ENCODE data around the gene SFT2D3. TPM values are rescaled to one million over a fixed set of nuclear protein-coding genes. Genes with fewer than 3 reads are reported as not detected.

Gene SFT2D3
- total RNA-seq, 3 donors from 2014 or later, result 5.1 to 8.8 (median 8.1) TPM

DNA sequence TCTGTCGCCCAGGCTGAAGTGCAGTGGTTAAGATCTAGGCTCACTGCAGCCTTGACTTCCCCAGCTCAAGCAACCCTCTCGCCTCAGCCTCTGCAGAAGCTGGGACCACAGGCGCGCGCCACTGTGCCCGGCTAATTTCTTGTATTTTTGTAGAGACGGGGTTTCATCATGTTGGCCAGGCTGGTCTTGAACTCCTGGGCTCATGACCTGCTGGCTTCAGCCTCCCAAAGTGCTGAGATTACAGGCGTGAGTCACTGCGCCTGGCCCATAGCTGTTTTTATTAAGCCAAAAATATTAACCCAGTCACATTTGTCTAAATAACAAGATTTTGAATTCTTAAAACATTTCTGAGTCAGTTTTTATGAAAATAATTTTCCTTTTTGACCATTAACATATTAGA lies 6.3 kb upstream of the SFT2D3 start:
- intact Hi-C loops (cut with DNase I, micrococcal nuclease), result loop anchor here in 1 of 2 donors (10.0 kb wide), 1 partner anchor 50 kb away; the partner anchor contains the start of gene GPR17
- no peak for DNase-seq
- Histone ChIP-seq H3K9me3 (peaks cover 10% of the 10 kb centered on the region), H3K36me3 (ENCODE audit: low read depth) (no peaks in the 10 kb centered on the region), H3K4me3 (no peak overlapping the region), H3K4me1 (ENCODE audit: low read depth) (no peaks in the 10 kb centered on the region)
- TF ChIP-seq, protein P1, sequence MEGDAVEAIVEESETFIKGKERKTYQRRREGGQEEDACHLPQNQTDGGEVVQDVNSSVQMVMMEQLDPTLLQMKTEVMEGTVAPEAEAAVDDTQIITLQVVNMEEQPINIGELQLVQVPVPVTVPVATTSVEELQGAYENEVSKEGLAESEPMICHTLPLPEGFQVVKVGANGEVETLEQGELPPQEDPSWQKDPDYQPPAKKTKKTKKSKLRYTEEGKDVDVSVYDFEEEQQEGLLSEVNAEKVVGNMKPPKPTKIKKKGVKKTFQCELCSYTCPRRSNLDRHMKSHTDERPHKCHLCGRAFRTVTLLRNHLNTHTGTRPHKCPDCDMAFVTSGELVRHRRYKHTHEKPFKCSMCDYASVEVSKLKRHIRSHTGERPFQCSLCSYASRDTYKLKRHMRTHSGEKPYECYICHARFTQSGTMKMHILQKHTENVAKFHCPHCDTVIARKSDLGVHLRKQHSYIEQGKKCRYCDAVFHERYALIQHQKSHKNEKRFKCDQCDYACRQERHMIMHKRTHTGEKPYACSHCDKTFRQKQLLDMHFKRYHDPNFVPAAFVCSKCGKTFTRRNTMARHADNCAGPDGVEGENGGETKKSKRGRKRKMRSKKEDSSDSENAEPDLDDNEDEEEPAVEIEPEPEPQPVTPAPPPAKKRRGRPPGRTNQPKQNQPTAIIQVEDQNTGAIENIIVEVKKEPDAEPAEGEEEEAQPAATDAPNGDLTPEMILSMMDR (IDR thresholded peaks at IDR 0.05), result no peak
- ATAC-seq, result no peak

DNA sequence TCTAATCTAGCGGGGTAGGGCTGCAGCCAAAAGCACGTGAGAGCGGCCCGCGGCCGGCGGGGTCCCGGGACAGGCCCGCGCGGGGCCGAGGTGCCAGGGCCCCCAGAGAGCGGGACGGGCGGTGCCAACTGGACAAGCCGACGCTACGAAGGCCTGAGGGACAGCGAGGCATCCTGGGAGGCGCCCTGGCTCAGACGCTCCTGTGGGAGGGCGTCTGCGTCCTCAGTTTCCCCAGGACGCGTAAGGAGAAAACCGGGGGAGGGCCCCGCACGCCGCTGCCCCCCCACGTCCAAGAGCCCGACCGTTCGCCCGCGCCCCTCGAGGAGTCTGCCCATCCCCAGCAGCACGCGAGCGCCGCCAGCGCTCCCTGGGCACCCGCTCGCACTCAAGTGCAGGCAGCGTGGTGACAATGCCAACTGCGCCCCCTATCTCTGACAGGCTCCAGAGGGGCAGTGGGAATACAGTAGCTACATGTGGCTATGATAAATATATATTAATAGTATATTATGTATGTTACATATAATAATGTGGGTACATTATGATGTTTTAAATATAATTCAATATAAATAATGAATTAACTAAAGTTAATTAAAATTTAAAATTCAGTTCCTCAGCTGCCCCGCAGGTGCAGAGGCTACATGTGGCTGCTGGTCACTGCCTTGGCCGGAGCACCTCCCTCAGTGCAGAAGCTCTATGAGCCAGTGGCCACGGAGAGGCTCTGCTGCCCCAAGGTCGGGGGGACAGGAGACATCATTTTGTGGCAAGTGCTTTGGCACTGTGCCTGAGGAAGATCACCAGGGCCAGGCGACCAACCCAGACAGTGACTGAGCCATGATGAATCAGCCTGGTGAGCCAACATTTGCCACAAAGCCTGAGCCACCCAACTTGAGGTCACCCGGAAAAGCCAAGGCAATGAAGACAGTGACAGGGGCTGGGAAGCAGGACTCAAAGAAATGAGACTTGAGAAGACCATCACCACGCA lies 5.5 kb upstream of the SFT2D3 start:
- Histone ChIP-seq H3K4me1 (ENCODE audit: low read depth) (peaks cover 5% of the 10 kb centered on the region), H3K4me3 (no peak overlapping the region), H3K9me3 (peaks cover 3% of the 10 kb centered on the region), H3K36me3 (ENCODE audit: low read depth) (no peaks in the 10 kb centered on the region)
- TF ChIP-seq, protein P1 (IDR thresholded peaks at IDR 0.05), result no peak
- ATAC-seq, result peak; percentile 74
- DNase-seq, result peak in 2 of 3 donors; percentile 70 to 74
- intact Hi-C loops (cut with DNase I, micrococcal nuclease), result loop anchor here in 1 of 2 donors (10.0 kb wide), 1 partner anchor 51 kb away; the partner anchor contains the start of gene GPR17

DNA sequence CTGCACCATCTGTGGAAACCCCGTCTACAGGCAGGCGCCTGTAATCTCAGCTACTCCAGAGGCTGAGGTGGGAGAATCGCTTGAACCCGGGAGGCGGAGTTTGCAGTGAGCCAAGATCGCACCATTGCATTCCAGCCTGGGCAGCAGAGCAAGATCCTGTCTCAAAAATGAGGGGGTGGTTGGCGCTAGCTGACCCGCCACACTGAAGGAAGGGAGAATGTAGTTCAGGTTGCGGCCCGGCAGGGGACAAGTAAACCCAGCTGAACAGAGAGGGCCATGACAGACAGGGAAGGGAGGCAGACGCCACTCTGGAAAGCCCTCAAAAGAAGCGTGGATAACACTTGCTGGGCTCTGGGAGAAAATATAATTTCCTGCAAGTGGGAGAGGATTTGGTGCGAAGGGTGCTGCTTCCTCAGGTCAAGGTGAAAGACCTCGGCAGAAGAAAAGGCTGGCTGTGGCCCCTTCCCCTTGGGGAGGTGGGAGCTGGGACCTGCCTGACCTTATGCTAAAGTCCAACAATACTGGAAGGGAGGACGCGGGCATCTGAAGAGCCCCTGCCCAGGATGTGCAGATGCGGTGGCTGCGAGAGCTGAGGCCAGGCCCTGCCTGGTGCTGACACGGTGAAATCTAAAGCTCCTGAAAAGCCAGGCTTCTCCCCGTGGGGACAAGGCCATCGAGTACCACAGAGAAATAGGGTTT lies 3.7 kb upstream of the SFT2D3 start:
- no peak for DNase-seq
- Histone ChIP-seq H3K4me3 (no peak overlapping the region), H3K36me3 (ENCODE audit: low read depth) (no peaks in the 10 kb centered on the region), H3K4me1 (ENCODE audit: low read depth) (peaks cover 13% of the 10 kb centered on the region), H3K9me3 (no peaks in the 10 kb centered on the region)
- intact Hi-C loops (cut with DNase I, micrococcal nuclease), result loop anchor here in 1 of 2 donors (10.0 kb wide), 1 partner anchor 53 kb away; the partner anchor contains the start of gene GPR17
- no peak for ATAC-seq
- TF ChIP-seq, protein P1 (IDR thresholded peaks at IDR 0.05), result no peak

DNA sequence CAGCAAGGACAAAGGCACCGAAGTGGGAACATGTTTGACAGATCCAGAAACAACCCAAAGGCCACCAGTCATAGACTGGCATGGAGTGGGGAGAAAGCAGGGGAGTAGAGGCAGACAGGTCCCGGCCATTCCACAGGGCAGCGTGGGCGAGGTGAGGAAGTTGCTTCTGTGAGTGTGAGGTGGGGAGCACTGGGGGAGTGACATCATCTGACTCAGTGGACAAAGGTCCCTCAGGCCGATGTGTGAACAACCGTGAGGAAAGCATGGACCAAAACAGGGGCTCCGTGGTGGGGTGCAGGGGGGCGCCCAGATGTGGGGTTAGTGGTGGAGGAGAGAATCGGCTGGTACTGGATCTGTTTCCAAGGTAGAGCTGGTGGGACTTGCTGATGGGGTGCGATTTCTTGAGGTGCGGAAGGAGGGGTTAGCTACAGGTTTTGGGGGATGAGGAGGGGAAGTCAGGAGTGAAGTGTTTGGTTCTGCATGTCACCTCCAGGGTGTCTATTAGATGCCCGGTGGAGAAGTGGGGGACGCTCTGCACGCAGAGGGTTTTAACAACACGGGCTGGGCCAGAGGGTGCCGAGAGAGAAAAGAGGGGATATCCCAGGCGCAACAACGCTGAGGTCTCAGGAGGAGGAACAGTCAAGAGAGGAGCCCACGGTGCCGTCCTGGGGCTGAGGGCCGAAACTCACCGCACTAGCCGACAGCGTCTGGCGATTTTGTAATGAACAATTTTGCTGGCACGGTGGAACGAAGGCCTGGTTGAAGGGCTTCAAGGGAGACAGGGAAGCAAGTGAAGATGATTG lies 2.5 kb upstream of the SFT2D3 start:
- TF ChIP-seq, protein P1 (IDR thresholded peaks at IDR 0.05), result no peak
- DNase-seq (no peak), ATAC-seq (no peak)
- Histone ChIP-seq H3K4me3 (no peak overlapping the region), H3K4me1 (ENCODE audit: low read depth) (peaks cover 24% of the 10 kb centered on the region), H3K36me3 (ENCODE audit: low read depth) (no peaks in the 10 kb centered on the region), H3K9me3 (no peaks in the 10 kb centered on the region)
- intact Hi-C loops (cut with DNase I, micrococcal nuclease), result loop anchor here in 1 of 2 donors (10.0 kb wide), 1 partner anchor 54 kb away; the partner anchor contains the start of gene GPR17
